Measurements from ENCODE around the gene CD1B.
"Not testable (repeated sequence)": the region's sequence is repeated elsewhere in the genome, so short reads cannot be mapped to it uniquely, and the experiment has no call there.

The CD1B gene

GRCh38 chr1:158353303-158354075 lies 22.2 kb upstream of the CD1B start, which contains the start of gene CD1E:
Gene CD1E, plus strand, starts transcription at chr1:158353894. Its CDS starts 95 bp downstream, at chr1:158353989.
- Histone ChIP-seq H3K4me3 (ENCODE audit: low read length) (no peak within 1 kb of the TSS), H3K9me3 (ENCODE audit: control insufficient read depth, low read length) (no peaks in the 10 kb centered on the region), H3K27me3 (replicated peaks; ENCODE audit: control insufficient read depth, insufficient read depth, low read length) (no peaks in the 10 kb centered on the region), H3K9ac (ENCODE audit: low read length) (no peak within 1 kb of the TSS), H3K4me1 (ENCODE audit: control insufficient read depth, insufficient read depth, low read length) (no peaks in the 10 kb centered on the region), H3K36me3 (ENCODE audit: control insufficient read depth, insufficient read depth, low read length, severe bottlenecking) (no peaks in the 10 kb centered on the region)
- no peak for DNase-seq (ENCODE audit: low read depth)

- not testable (repeated sequence) for H3K27me3 ChIP-seq (replicated peaks; ENCODE audit: control insufficient read depth, insufficient read depth, low read length); H3K9ac ChIP-seq (ENCODE audit: low read length); H3K36me3 ChIP-seq (ENCODE audit: control insufficient read depth, insufficient read depth, low read length, severe bottlenecking); H3K4me3 ChIP-seq (ENCODE audit: low read length); H3K4me1 ChIP-seq (ENCODE audit: control insufficient read depth, insufficient read depth, low read length); DNase-seq (ENCODE audit: low read depth); H3K9me3 ChIP-seq (ENCODE audit: control insufficient read depth, low read length)
Measured at GRCh38 chr1:158348946-158349345, 17.6 kb upstream of the CD1B start.

- not testable (repeated sequence) for H3K27me3 ChIP-seq (replicated peaks; ENCODE audit: control insufficient read depth, insufficient read depth, low read length); H3K4me1 ChIP-seq (ENCODE audit: control insufficient read depth, insufficient read depth, low read length); H3K36me3 ChIP-seq (ENCODE audit: control insufficient read depth, insufficient read depth, low read length, severe bottlenecking); H3K9ac ChIP-seq (ENCODE audit: low read length); H3K9me3 ChIP-seq (ENCODE audit: control insufficient read depth, low read length); DNase-seq (ENCODE audit: low read depth); H3K4me3 ChIP-seq (ENCODE audit: low read length)
Measured at GRCh38 chr1:158336413-158336812, 5.1 kb upstream of the CD1B start.

GRCh38 chr1:158335213-158335532 lies 3.8 kb upstream of the CD1B start:
- no peak overlapping the region for H3K4me3 ChIP-seq (ENCODE audit: low read length)
- H3K9ac ChIP-seq (ENCODE audit: low read length), result no peak overlapping the region
- no peaks in the 10 kb centered on the region for H3K4me1 ChIP-seq (ENCODE audit: control insufficient read depth, insufficient read depth, low read length)
- DNase-seq (ENCODE audit: low read depth), result no peak
- H3K27me3 ChIP-seq (replicated peaks; ENCODE audit: control insufficient read depth, insufficient read depth, low read length), result no peaks in the 10 kb centered on the region
- no peaks in the 10 kb centered on the region for H3K36me3 ChIP-seq (ENCODE audit: control insufficient read depth, insufficient read depth, low read length, severe bottlenecking)
- H3K9me3 ChIP-seq (ENCODE audit: control insufficient read depth, low read length), result no peaks in the 10 kb centered on the region

- Histone ChIP-seq H3K27me3 (replicated peaks; ENCODE audit: control insufficient read depth, insufficient read depth, low read length) (no peaks in the 10 kb centered on the region), H3K4me1 (ENCODE audit: control insufficient read depth, insufficient read depth, low read length) (no peaks in the 10 kb centered on the region), H3K9ac (ENCODE audit: low read length) (no peak overlapping the region), H3K9me3 (ENCODE audit: control insufficient read depth, low read length) (no peaks in the 10 kb centered on the region), H3K36me3 (ENCODE audit: control insufficient read depth, insufficient read depth, low read length, severe bottlenecking) (no peaks in the 10 kb centered on the region), H3K4me3 (ENCODE audit: low read length) (no peak overlapping the region)
- no peak for DNase-seq (ENCODE audit: low read depth)
Measured at GRCh38 chr1:158334526-158335212, 3.3 kb upstream of the CD1B start.

- Histone ChIP-seq H3K9me3 (ENCODE audit: control insufficient read depth, low read length) (no peaks in the 10 kb centered on the region), H3K27me3 (replicated peaks; ENCODE audit: control insufficient read depth, insufficient read depth, low read length) (no peaks in the 10 kb centered on the region), H3K9ac (ENCODE audit: low read length) (no peak overlapping the region), H3K4me1 (ENCODE audit: control insufficient read depth, insufficient read depth, low read length) (no peaks in the 10 kb centered on the region), H3K36me3 (ENCODE audit: control insufficient read depth, insufficient read depth, low read length, severe bottlenecking) (no peaks in the 10 kb centered on the region), H3K4me3 (ENCODE audit: low read length) (no peak overlapping the region)
- no peak for DNase-seq (ENCODE audit: low read depth)
Measured at GRCh38 chr1:158333405-158334155, 2.2 kb upstream of the CD1B start.

- Histone ChIP-seq H3K27me3 (replicated peaks; ENCODE audit: control insufficient read depth, insufficient read depth, low read length) (no peaks in the 10 kb centered on the region), H3K9ac (ENCODE audit: low read length) (no peak overlapping the region), H3K9me3 (ENCODE audit: control insufficient read depth, low read length) (no peaks in the 10 kb centered on the region), H3K4me3 (ENCODE audit: low read length) (no peak overlapping the region), H3K4me1 (ENCODE audit: control insufficient read depth, insufficient read depth, low read length) (no peaks in the 10 kb centered on the region), H3K36me3 (ENCODE audit: control insufficient read depth, insufficient read depth, low read length, severe bottlenecking) (no peaks in the 10 kb centered on the region)
- DNase-seq (ENCODE audit: low read depth), result no peak
Measured at GRCh38 chr1:158331106-158331425, 265 bp downstream of the CD1B start.

- no peak overlapping the region for H3K4me3 ChIP-seq (ENCODE audit: low read length)
- no peaks in the 10 kb centered on the region for H3K36me3 ChIP-seq (ENCODE audit: control insufficient read depth, insufficient read depth, low read length, severe bottlenecking)
- H3K27me3 ChIP-seq (replicated peaks; ENCODE audit: control insufficient read depth, insufficient read depth, low read length), result no peaks in the 10 kb centered on the region
- H3K9ac ChIP-seq (ENCODE audit: low read length), result no peak overlapping the region
- H3K9me3 ChIP-seq (ENCODE audit: control insufficient read depth, low read length), result no peaks in the 10 kb centered on the region
- no peak for DNase-seq (ENCODE audit: low read depth)
- H3K4me1 ChIP-seq (ENCODE audit: control insufficient read depth, insufficient read depth, low read length), result no peaks in the 10 kb centered on the region
Measured at GRCh38 chr1:158330391-158331105, 783 bp downstream of the CD1B start.

- Histone ChIP-seq H3K4me3 (ENCODE audit: low read length) (no peak overlapping the region), H3K4me1 (ENCODE audit: control insufficient read depth, insufficient read depth, low read length) (no peaks in the 10 kb centered on the region), H3K27me3 (replicated peaks; ENCODE audit: control insufficient read depth, insufficient read depth, low read length) (no peaks in the 10 kb centered on the region), H3K9me3 (ENCODE audit: control insufficient read depth, low read length) (no peaks in the 10 kb centered on the region), H3K36me3 (ENCODE audit: control insufficient read depth, insufficient read depth, low read length, severe bottlenecking) (no peaks in the 10 kb centered on the region), H3K9ac (ENCODE audit: low read length) (no peak overlapping the region)
- DNase-seq (ENCODE audit: low read depth), result no peak
Measured at GRCh38 chr1:158329733-158330132, 1.6 kb downstream of the CD1B start.

GRCh38 chr1:158329300-158329699 lies 2.0 kb downstream of the CD1B start:
- H3K4me3 ChIP-seq (ENCODE audit: low read length), result no peak overlapping the region
- H3K4me1 ChIP-seq (ENCODE audit: control insufficient read depth, insufficient read depth, low read length), result no peaks in the 10 kb centered on the region
- H3K9me3 ChIP-seq (ENCODE audit: control insufficient read depth, low read length), result no peaks in the 10 kb centered on the region
- H3K9ac ChIP-seq (ENCODE audit: low read length), result no peak overlapping the region
- H3K36me3 ChIP-seq (ENCODE audit: control insufficient read depth, insufficient read depth, low read length, severe bottlenecking), result no peaks in the 10 kb centered on the region
- H3K27me3 ChIP-seq (replicated peaks; ENCODE audit: control insufficient read depth, insufficient read depth, low read length), result no peaks in the 10 kb centered on the region
- no peak for DNase-seq (ENCODE audit: low read depth)

- no peak for DNase-seq (ENCODE audit: low read depth)
- no peak overlapping the region for H3K9ac ChIP-seq (ENCODE audit: low read length)
- H3K9me3 ChIP-seq (ENCODE audit: control insufficient read depth, low read length), result no peaks in the 10 kb centered on the region
- no peaks in the 10 kb centered on the region for H3K27me3 ChIP-seq (replicated peaks; ENCODE audit: control insufficient read depth, insufficient read depth, low read length)
- H3K4me1 ChIP-seq (ENCODE audit: control insufficient read depth, insufficient read depth, low read length), result no peaks in the 10 kb centered on the region
- no peaks in the 10 kb centered on the region for H3K36me3 ChIP-seq (ENCODE audit: control insufficient read depth, insufficient read depth, low read length, severe bottlenecking)
- no peak overlapping the region for H3K4me3 ChIP-seq (ENCODE audit: low read length)
Measured at GRCh38 chr1:158328426-158328825, 2.9 kb downstream of the CD1B start.

Measured in adipocyte (in vitro differentiated cells).